ENCODE results near the gene CAMK2G. TPM values are rescaled to one million over a fixed set of nuclear protein-coding genes. Genes with fewer than 3 reads are reported as not detected.
"Not testable (repeated sequence)": the region's sequence is repeated elsewhere in the genome, so short reads cannot be mapped to it uniquely, and the experiment has no call there.

The CAMK2G gene
- total RNA-seq, 5 donors from 2014 or later (not counting 1 experiment from before 2014, with no cell fraction given), result 50.6 to 59.9 (median 55.5) TPM

- H3K27ac ChIP-seq (ENCODE audit: low read length), result no peak overlapping the region
- CTCF ChIA-PET, result interaction anchor here (0.5 to 0.7 kb wide), 8 partner anchors 9 to 322 kb away, joined by 3 to 8 read pairs (median 4); no protein-coding TSS in a partner anchor
- H3K4me1 Mint-ChIP-seq, result peaks cover under 1 to 7% (median 3%) of the 10 kb centered on the region in 3 donors
- peaks cover 0 to 12% of the 10 kb centered on the region in 2 experiments for H3K27me3 ChIP-seq (replicated peaks in 1 of 2; ENCODE audit: control insufficient read depth in 2 of 2, extremely low read depth in 1 of 2, insufficient read depth in 2 of 2, low read length in 1 of 2)
- H3K9me3 Mint-ChIP-seq, result no peaks in the 10 kb centered on the region
- no peaks in the 10 kb centered on the region for H3K36me3 ChIP-seq (ENCODE audit: control insufficient read depth in 2 of 2, extremely low read depth in 1 of 2, insufficient read depth in 1 of 2, low read length in 1 of 2)
- no peak overlapping the region for H3K4me3 Mint-ChIP-seq
- POLR2A ChIA-PET, result no interaction called here
- no peak overlapping the region for H3K27ac Mint-ChIP-seq
- no CpG with 5 or more reads among the region's 5 CpGs for WGBS (ENCODE audit: insufficient coverage)
- no peaks in the 10 kb centered on the region for H3K4me1 ChIP-seq (ENCODE audit: control insufficient read depth in 1 of 2, extremely low read depth in 1 of 2, insufficient read depth in 2 of 2, low read length in 2 of 2)
- no peak for ATAC-seq (replicated peaks in 1 of 4)
- DNase-seq, result no peak
- no peaks in the 10 kb centered on the region for H3K27me3 Mint-ChIP-seq
- no peak overlapping the region for H3K4me3 ChIP-seq (ENCODE audit: control insufficient read depth in 1 of 2, extremely low read depth in 1 of 2, low read length in 1 of 2)
- no peaks in the 10 kb centered on the region for H3K9me3 ChIP-seq
- no peaks in the 10 kb centered on the region for H3K36me3 Mint-ChIP-seq
These were observed 17.2 kb upstream of the CAMK2G start for GRCh38 chr10:73891540-73891939.

- H3K36me3 Mint-ChIP-seq; H3K36me3 ChIP-seq (ENCODE audit: control insufficient read depth in 2 of 2, extremely low read depth in 1 of 2, insufficient read depth in 1 of 2, low read length in 1 of 2); DNase-seq; H3K9me3 Mint-ChIP-seq; H3K4me1 ChIP-seq (ENCODE audit: control insufficient read depth in 1 of 2, extremely low read depth in 1 of 2, insufficient read depth in 2 of 2, low read length in 2 of 2); ATAC-seq (replicated peaks in 1 of 4); H3K27ac ChIP-seq (ENCODE audit: low read length); H3K4me3 Mint-ChIP-seq; H3K27ac Mint-ChIP-seq; H3K4me3 ChIP-seq (ENCODE audit: control insufficient read depth in 1 of 2, extremely low read depth in 1 of 2, low read length in 1 of 2); H3K27me3 Mint-ChIP-seq; H3K9me3 ChIP-seq; H3K27me3 ChIP-seq (replicated peaks in 1 of 2; ENCODE audit: control insufficient read depth in 2 of 2, extremely low read depth in 1 of 2, insufficient read depth in 2 of 2, low read length in 1 of 2): not testable (repeated sequence)
- peaks cover 6 to 14% (median 10%) of the 10 kb centered on the region in 3 donors for H3K4me1 Mint-ChIP-seq
- ChIA-PET POLR2A (interaction anchor here in 1 of 2 donors (0.6 kb wide), 1 partner anchor 62 kb away, joined by 5 read pairs; no protein-coding TSS in a partner anchor), CTCF (interaction anchor here (0.5 to 1.1 kb wide), 4 partner anchors 27 to 191 kb away, joined by 3 to 8 read pairs (median 4); no protein-coding TSS in a partner anchor)
- 80% methylated on average over 2 of the region's 3 CpGs for whole genome bisulfite sequencing (ENCODE audit: insufficient coverage)
These were observed 16.5 kb upstream of the CAMK2G start for GRCh38 chr10:73890830-73891229.

- peaks cover 0 to 6% of the 10 kb centered on the region in 2 experiments for H3K4me1 ChIP-seq (ENCODE audit: control insufficient read depth in 1 of 2, extremely low read depth in 1 of 2, insufficient read depth in 2 of 2, low read length in 2 of 2)
- ATAC-seq (replicated peaks in 1 of 4), result no peak
- H3K9me3 Mint-ChIP-seq, result no peaks in the 10 kb centered on the region
- no peaks in the 10 kb centered on the region for H3K36me3 ChIP-seq (ENCODE audit: control insufficient read depth in 2 of 2, extremely low read depth in 1 of 2, insufficient read depth in 1 of 2, low read length in 1 of 2)
- no peaks in the 10 kb centered on the region for H3K9me3 ChIP-seq
- no peaks in the 10 kb centered on the region for H3K36me3 Mint-ChIP-seq
- H3K4me3 ChIP-seq (ENCODE audit: control insufficient read depth in 1 of 2, extremely low read depth in 1 of 2, low read length in 1 of 2), result no peak overlapping the region
- H3K27ac ChIP-seq (ENCODE audit: low read length), result no peak overlapping the region
- 90% methylated on average over 2 of the region's 5 CpGs for WGBS (ENCODE audit: insufficient coverage)
- DNase-seq, result no peak
- H3K4me3 Mint-ChIP-seq, result no peak overlapping the region
- POLR2A ChIA-PET, result interaction anchor here in 1 of 2 donors (0.6 kb wide), 1 partner anchor 62 kb away, joined by 5 read pairs; no protein-coding TSS in a partner anchor
- H3K27me3 Mint-ChIP-seq, result no peaks in the 10 kb centered on the region
- CTCF ChIA-PET, result interaction anchor here (0.6 to 5.0 kb wide), 7 partner anchors 26 to 821 kb away, joined by 3 to 63 read pairs (median 5); no protein-coding TSS in a partner anchor
- no peak overlapping the region for H3K27ac Mint-ChIP-seq
- H3K27me3 ChIP-seq (replicated peaks in 1 of 2; ENCODE audit: control insufficient read depth in 2 of 2, extremely low read depth in 1 of 2, insufficient read depth in 2 of 2, low read length in 1 of 2), result peaks cover 0 to 8% of the 10 kb centered on the region in 2 experiments
- H3K4me1 Mint-ChIP-seq, result peaks cover 6 to 15% (median 10%) of the 10 kb centered on the region in 3 donors
These were observed 15.9 kb upstream of the CAMK2G start for GRCh38 chr10:73890261-73890660.

- ChIA-PET CTCF (interaction anchor here (0.6 to 5.0 kb wide), 9 partner anchors 10 to 1348 kb away, joined by 3 to 63 read pairs (median 4); no protein-coding TSS in a partner anchor), POLR2A (interaction anchor here (0.6 kb wide), 2 partner anchors 43 to 177 kb away, joined by 3 read pairs; no protein-coding TSS in a partner anchor)
- not testable (repeated sequence) for H3K36me3 ChIP-seq (ENCODE audit: control insufficient read depth in 2 of 2, extremely low read depth in 1 of 2, insufficient read depth in 1 of 2, low read length in 1 of 2); H3K27me3 ChIP-seq (replicated peaks in 1 of 2; ENCODE audit: control insufficient read depth in 2 of 2, extremely low read depth in 1 of 2, insufficient read depth in 2 of 2, low read length in 1 of 2); H3K9me3 ChIP-seq; H3K27ac Mint-ChIP-seq; H3K4me3 Mint-ChIP-seq; H3K4me3 ChIP-seq (ENCODE audit: control insufficient read depth in 1 of 2, extremely low read depth in 1 of 2, low read length in 1 of 2); H3K36me3 Mint-ChIP-seq; H3K9me3 Mint-ChIP-seq; H3K4me1 ChIP-seq (ENCODE audit: control insufficient read depth in 1 of 2, extremely low read depth in 1 of 2, insufficient read depth in 2 of 2, low read length in 2 of 2); H3K27ac ChIP-seq (ENCODE audit: low read length); DNase-seq; ATAC-seq (replicated peaks in 1 of 4); H3K27me3 Mint-ChIP-seq
- no CpG with 5 or more reads among the region's 3 CpGs for WGBS (ENCODE audit: insufficient coverage)
- peaks cover 6 to 12% (median 10%) of the 10 kb centered on the region in 3 donors for H3K4me1 Mint-ChIP-seq
These were observed 15.1 kb upstream of the CAMK2G start for GRCh38 chr10:73889416-73889815.

- H3K27me3 ChIP-seq (replicated peaks in 1 of 2; ENCODE audit: control insufficient read depth in 2 of 2, extremely low read depth in 1 of 2, insufficient read depth in 2 of 2, low read length in 1 of 2), result peaks cover 0 to 8% of the 10 kb centered on the region in 2 experiments
- ATAC-seq (replicated peaks in 1 of 4) (no peak), DNase-seq (peak in 1 of 35 experiments; percentile 44)
- no peaks in the 10 kb centered on the region for H3K36me3 Mint-ChIP-seq
- peaks cover 6 to 10% (median 9%) of the 10 kb centered on the region in 3 donors for H3K4me1 Mint-ChIP-seq
- ChIA-PET POLR2A (no interaction called here), CTCF (interaction anchor here (0.6 to 5.0 kb wide), 10 partner anchors 9 to 1348 kb away, joined by 3 to 63 read pairs (median 4); no protein-coding TSS in a partner anchor)
- no peak overlapping the region for H3K4me3 ChIP-seq (ENCODE audit: control insufficient read depth in 1 of 2, extremely low read depth in 1 of 2, low read length in 1 of 2)
- H3K9me3 ChIP-seq, result no peaks in the 10 kb centered on the region
- H3K4me1 ChIP-seq (ENCODE audit: control insufficient read depth in 1 of 2, extremely low read depth in 1 of 2, insufficient read depth in 2 of 2, low read length in 2 of 2), result peaks cover 0 to 6% of the 10 kb centered on the region in 2 experiments
- H3K27me3 Mint-ChIP-seq, result no peaks in the 10 kb centered on the region
- no peaks in the 10 kb centered on the region for H3K9me3 Mint-ChIP-seq
- WGBS (ENCODE audit: insufficient coverage), result 69% methylated on average over 7 of the region's 7 CpGs
- no peak overlapping the region for H3K27ac Mint-ChIP-seq
- no peaks in the 10 kb centered on the region for H3K36me3 ChIP-seq (ENCODE audit: control insufficient read depth in 2 of 2, extremely low read depth in 1 of 2, insufficient read depth in 1 of 2, low read length in 1 of 2)
- H3K27ac ChIP-seq (ENCODE audit: low read length), result no peak overlapping the region
- H3K4me3 Mint-ChIP-seq, result no peak overlapping the region
These were observed 14.7 kb upstream of the CAMK2G start for GRCh38 chr10:73889014-73889413.

- Mint-ChIP-seq H3K36me3 (no peaks in the 10 kb centered on the region), H3K27ac (no peak overlapping the region)
- POLR2A ChIA-PET, result no interaction called here
These were observed 14.2 kb upstream of the CAMK2G start for GRCh38 chr10:73888514-73888913.

More at GRCh38 chr10:73888514-73888913, 14.2 kb upstream of the CAMK2G start:
- Histone ChIP-seq H3K4me1 (ENCODE audit: control insufficient read depth in 1 of 2, extremely low read depth in 1 of 2, insufficient read depth in 2 of 2, low read length in 2 of 2) (peaks cover 0 to 6% of the 10 kb centered on the region in 2 experiments), H3K4me3 (ENCODE audit: control insufficient read depth in 1 of 2, extremely low read depth in 1 of 2, low read length in 1 of 2) (no peak overlapping the region), H3K27me3 (replicated peaks in 1 of 2; ENCODE audit: control insufficient read depth in 2 of 2, extremely low read depth in 1 of 2, insufficient read depth in 2 of 2, low read length in 1 of 2) (peaks cover 0 to 7% of the 10 kb centered on the region in 2 experiments), H3K36me3 (ENCODE audit: control insufficient read depth in 2 of 2, extremely low read depth in 1 of 2, insufficient read depth in 1 of 2, low read length in 1 of 2) (no peaks in the 10 kb centered on the region), H3K9me3 (no peaks in the 10 kb centered on the region), H3K27ac (ENCODE audit: low read length) (no peak overlapping the region)
- Mint-ChIP-seq H3K4me1 (peaks cover 6 to 10% (median 9%) of the 10 kb centered on the region in 3 donors), H3K9me3 (no peaks in the 10 kb centered on the region), H3K4me3 (no peak overlapping the region), H3K27me3 (no peaks in the 10 kb centered on the region)
- ATAC-seq (replicated peaks in 1 of 4) (no peak), DNase-seq (no peak)
- CTCF ChIA-PET, result interaction anchor here (0.6 to 5.0 kb wide), 10 partner anchors 9 to 193 kb away, joined by 3 to 63 read pairs (median 5); no protein-coding TSS in a partner anchor
- WGBS (ENCODE audit: insufficient coverage), result 100% methylated on average over 1 of the region's 5 CpGs

All from T-cell (primary cell).